Endothelial cell of umbilical vein (primary cell): ENCODE measurements around the gene LRRC43. TPM values are rescaled to one million over a fixed set of nuclear protein-coding genes. Genes with fewer than 3 reads are reported as not detected.

Experiments
- BruUV-seq: library from RNA; stranded (reverse); fragments of 400-500 nt; replicated peaks from 2 replicates; lab custom pipeline; 2021; lab: Mats Ljungman, UMichigan
- CTCF ChIA-PET: fragments of 300-600, 350-600 bp; sonication (Branson Sonifier 250); formaldehyde crosslinking; loops from one replicate; lab custom pipeline; 2021; ENCODE audit warnings: antibody characterized with exemption, inconsistent platforms; lab: Charles Lee
- POLR2A ChIA-PET: fragments of 300-600, 350-600 bp; sonication (Branson Sonifier 250); formaldehyde crosslinking; loops from one replicate; lab custom pipeline; 2021; ENCODE audit warnings: antibody characterized with exemption, inconsistent platforms; lab: Charles Lee
- DNase-seq: peaks from one replicate; pipeline ENCODE4 v3.0.0-alpha.2; 2011; ENCODE audit warnings: low read depth, low spot score
- FAIRE-seq: peaks from 2 replicates; lab custom pipeline; 2011; peaks lifted over from hg19 to GRCh38; lab: Jason Lieb, UNC
- H2AFZ ChIP-seq: 2 replicates; pipeline ENCODE4 v1.6.0; 2012; ENCODE audit warnings: low read depth, low read length, control low read depth, inconsistent platforms
- H3K27ac ChIP-seq: 2 replicates; pipeline ENCODE4 v1.5.1; 2011; ENCODE audit warnings: low read depth, mild to moderate bottlenecking, control low read depth, low read length, moderate library complexity; ENCODE audit not compliant: insufficient read depth
- H3K27me3 ChIP-seq, 2 experiments: 2 replicates each; pipeline versions ENCODE4 v1.6.0 to v1.6.1; 2011; ENCODE audit warnings: low read length in 2 of 2, mixed read lengths in 1 of 2; ENCODE audit not compliant: control insufficient read depth in 2 of 2, insufficient read depth in 2 of 2
- H3K36me3 ChIP-seq, 2 experiments: 2 replicates in 1 of 2; 3 replicates in 1 of 2; pipeline ENCODE4 v1.5.1; 2011; ENCODE audit warnings: low read length in 2 of 2, mild to moderate bottlenecking in 1 of 2, moderate library complexity in 1 of 2; ENCODE audit not compliant: control insufficient read depth in 2 of 2, insufficient read depth in 2 of 2; ENCODE audit errors: extremely low read depth in 1 of 2
- H3K4me1 ChIP-seq: 3 replicates; pipeline ENCODE4 v1.5.1; 2011; ENCODE audit warnings: mild to moderate bottlenecking, low read length; ENCODE audit not compliant: control insufficient read depth, insufficient read depth; ENCODE audit errors: extremely low read depth
- H3K4me2 ChIP-seq: 2 replicates; pipeline ENCODE4 v1.6.1; 2011; ENCODE audit warnings: low read length, control low read depth, mixed read lengths; ENCODE audit not compliant: insufficient read depth
- H3K4me3 ChIP-seq, 3 experiments: fragments of 200-600 bp in 1 of 3; sonication (generic), shearing (Covaris generic) in 1 of 3; replicated peaks in 1 of 3; 2 replicates each; pipeline ENCODE4 v1.5.1; 2011 to 2016; ENCODE audit warnings: control low read depth in 3 of 3, low read length in 3 of 3, mild to moderate bottlenecking in 2 of 3, inconsistent platforms in 1 of 3, low read depth in 1 of 3, moderate library complexity in 1 of 3; ENCODE audit not compliant: insufficient read depth in 1 of 3
- H3K79me2 ChIP-seq: 2 replicates; pipeline ENCODE4 v1.6.0; 2012; ENCODE audit warnings: low read length, inconsistent platforms; ENCODE audit not compliant: control insufficient read depth, insufficient read depth
- H3K9ac ChIP-seq: replicated peaks from 2 replicates; pipeline ENCODE3; 2011; ENCODE audit warnings: low read length, control low read depth; ENCODE audit not compliant: insufficient read depth; ENCODE audit errors: extremely low read depth
- H3K9me1 ChIP-seq: replicated peaks from 3 replicates; pipeline ENCODE4 v1.6.0; 2011; ENCODE audit warnings: mild to moderate bottlenecking, low read length; ENCODE audit not compliant: control insufficient read depth, insufficient read depth; ENCODE audit errors: extremely low read depth
- H3K9me3 ChIP-seq: replicated peaks from 2 replicates; pipeline ENCODE4 v1.5.1; 2012; ENCODE audit warnings: low read length, inconsistent platforms; ENCODE audit not compliant: control insufficient read depth, insufficient read depth
- H4K20me1 ChIP-seq: replicated peaks from 2 replicates; pipeline ENCODE3; 2011; ENCODE audit warnings: mild to moderate bottlenecking, low read length; ENCODE audit not compliant: control insufficient read depth, insufficient read depth; ENCODE audit errors: extremely low read depth
- EZH2 ChIP-seq: IDR thresholded peaks from 2 replicates; pipeline ENCODE4 v1.6.1; 2012; ENCODE audit warnings: borderline replicate concordance, low read depth, mild to moderate bottlenecking, moderate library complexity, low read length, inconsistent platforms; ENCODE audit not compliant: severe bottlenecking
- FOS ChIP-seq: IDR thresholded peaks from 2 replicates; pipeline ENCODE4 v1.6.1; 2011; ENCODE audit warnings: mild to moderate bottlenecking, low read length, moderate library complexity, borderline replicate concordance; ENCODE audit not compliant: insufficient read depth
- GATA2 ChIP-seq: IDR thresholded peaks from 2 replicates; pipeline ENCODE4 v1.7.0; 2011; ENCODE audit warnings: low read depth, mild to moderate bottlenecking, moderate library complexity, mixed read lengths, low read length; ENCODE audit not compliant: insufficient read length, insufficient read depth
- JUN ChIP-seq: IDR thresholded peaks from 2 replicates; pipeline ENCODE4 v1.6.1; 2011; ENCODE audit warnings: borderline replicate concordance, low read depth; ENCODE audit not compliant: insufficient read length, insufficient read depth
- MYC ChIP-seq: IDR thresholded peaks from one replicate; pipeline ENCODE4 v1.6.1; 2011; ENCODE audit warnings: mild to moderate bottlenecking, low read depth, low read length
- POLR2A ChIP-seq: IDR thresholded peaks from 2 replicates; pipeline ENCODE4 v1.6.1; 2012; ENCODE audit warnings: low read depth, mild to moderate bottlenecking, control low read depth, low read length
- POLR2AphosphoS5 ChIP-seq: IDR thresholded peaks from 2 replicates; pipeline ENCODE4 v1.6.1; 2012; ENCODE audit warnings: low read depth, mild to moderate bottlenecking, control low read depth, low read length, moderate library complexity; ENCODE audit not compliant: insufficient read depth
- dilution Hi-C: fragments of 300-500 bp; cut with MboI; formaldehyde crosslinking; loops from one replicate; pipeline ENCODE4 v1.15.0; 2019; ENCODE audit warnings: low sequenced_read_pairs; ENCODE audit not compliant: extremely low pct_ligation_motif_present
- intact Hi-C: fragments of 100-400 bp; cut with micrococcal nuclease; formaldehyde crosslinking; loops from one replicate; pipeline ENCODE4 v1.10.0; 2022
- polyA plus RNA-seq, 4 experiments: library from polyadenylated mRNA; depleted of rRNA in 3 of 4; stranded (reverse) in 3 of 4; unstranded in 1 of 4; fragments of >200 nt; gene quantifications; 2 replicates each; pipeline versions ENCODE4 v1.2.1 to v1.2.3, GENCODE V29; 2011 to 2012; ENCODE audit warnings: missing spikeins in 1 of 4
- total RNA-seq: library from RNA; stranded (reverse); gene quantifications from 2 replicates; pipeline ENCODE4 v1.2.3, GENCODE V29; 2021
- TF ChIP-seq, protein P1 (sequence below), 2 donors: IDR thresholded peaks; 1 replicate in 1 of 2; 2 replicates in 1 of 2; pipeline ENCODE4 v1.5.1; 2011; ENCODE audit warnings: low read length in 2 of 2, mild to moderate bottlenecking in 2 of 2, moderate library complexity in 2 of 2, control low read depth in 1 of 2, inconsistent platforms in 1 of 2, low read depth in 1 of 2; ENCODE audit not compliant: insufficient read depth in 1 of 2; ENCODE audit errors: extremely low read depth in 1 of 2
- TF ChIP-seq, protein P2 (sequence below): IDR thresholded peaks from 2 replicates; pipeline ENCODE4 v1.6.1; 2011; ENCODE audit not compliant: insufficient read depth, insufficient read length

LRRC43 gene
- total and polyA plus RNA-seq, 2 donors (not counting 3 experiments of a cell fraction or from before 2014, with no cell fraction given): 3.1 to 3.4 TPM

DNA sequence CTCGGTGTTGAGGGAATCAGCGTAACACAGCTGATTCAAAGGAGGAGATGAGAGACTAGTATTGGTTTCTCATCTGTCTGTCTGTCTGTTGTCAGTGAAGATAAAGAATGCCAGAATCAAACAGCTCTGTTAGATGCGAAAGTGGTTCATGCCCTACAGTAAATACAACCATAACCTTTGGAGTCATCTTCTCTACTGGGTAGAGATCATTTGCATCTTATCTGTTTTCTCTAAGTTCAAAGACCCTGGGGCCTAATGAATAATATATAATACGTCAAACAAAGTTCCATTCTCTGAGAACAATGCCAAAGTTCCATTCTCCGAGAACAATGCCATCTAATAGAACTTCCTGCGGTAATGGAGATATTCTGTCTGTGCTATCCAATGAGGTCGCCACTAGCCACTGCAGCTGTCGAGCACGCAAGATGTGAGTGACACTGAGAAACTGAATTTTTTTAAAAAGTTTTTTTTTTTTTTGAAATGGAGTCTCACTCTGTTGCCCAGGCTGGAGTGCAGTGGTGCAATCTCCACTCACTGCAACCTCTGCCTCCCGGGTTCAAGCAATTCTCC is 15.5 kb upstream of the LRRC43 start:
- Histone ChIP-seq H3K4me1 (no peaks in the 10 kb centered on the region), H3K27me3 (peaks cover 0 to 3% of the 10 kb centered on the region in 2 experiments), H3K9me1 (no peaks in the 10 kb centered on the region), H3K4me2 (no peak overlapping the region), H3K9me3 (no peaks in the 10 kb centered on the region), H3K27ac (no peak overlapping the region), H3K79me2 (no peaks in the 10 kb centered on the region), H3K9ac (no peak overlapping the region), H2AFZ (no peak overlapping the region), H3K36me3 (no peaks in the 10 kb centered on the region), H3K4me3 (no peak overlapping the region), H4K20me1 (no peaks in the 10 kb centered on the region)
- CTCF ChIA-PET: interaction anchor here (0.9 to 1.8 kb wide), 2 partner anchors 23 to 36 kb away, joined by 3 to 8 read pairs; no protein-coding TSS in a partner anchor
- TF ChIP-seq, protein P1, sequence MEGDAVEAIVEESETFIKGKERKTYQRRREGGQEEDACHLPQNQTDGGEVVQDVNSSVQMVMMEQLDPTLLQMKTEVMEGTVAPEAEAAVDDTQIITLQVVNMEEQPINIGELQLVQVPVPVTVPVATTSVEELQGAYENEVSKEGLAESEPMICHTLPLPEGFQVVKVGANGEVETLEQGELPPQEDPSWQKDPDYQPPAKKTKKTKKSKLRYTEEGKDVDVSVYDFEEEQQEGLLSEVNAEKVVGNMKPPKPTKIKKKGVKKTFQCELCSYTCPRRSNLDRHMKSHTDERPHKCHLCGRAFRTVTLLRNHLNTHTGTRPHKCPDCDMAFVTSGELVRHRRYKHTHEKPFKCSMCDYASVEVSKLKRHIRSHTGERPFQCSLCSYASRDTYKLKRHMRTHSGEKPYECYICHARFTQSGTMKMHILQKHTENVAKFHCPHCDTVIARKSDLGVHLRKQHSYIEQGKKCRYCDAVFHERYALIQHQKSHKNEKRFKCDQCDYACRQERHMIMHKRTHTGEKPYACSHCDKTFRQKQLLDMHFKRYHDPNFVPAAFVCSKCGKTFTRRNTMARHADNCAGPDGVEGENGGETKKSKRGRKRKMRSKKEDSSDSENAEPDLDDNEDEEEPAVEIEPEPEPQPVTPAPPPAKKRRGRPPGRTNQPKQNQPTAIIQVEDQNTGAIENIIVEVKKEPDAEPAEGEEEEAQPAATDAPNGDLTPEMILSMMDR (IDR thresholded peaks at IDR 0.05; ENCODE audit: extremely low read depth in 1 of 2, insufficient read depth in 1 of 2, low read depth in 1 of 2, low read length in 2 of 2): no peak
- TF ChIP-seq FOS (no peak), POLR2AphosphoS5 (no peak)
- no peak for DNase-seq
- no TSS peak for BruUV-seq
- no peak for FAIRE-seq
- POLR2A ChIA-PET: no interaction called here
- intact Hi-C loops: no loop called here
- dilution Hi-C loops: no loop called here

- Histone ChIP-seq H3K9me3 (no peaks in the 10 kb centered on the region), H3K4me2 (no peak overlapping the region), H3K36me3 (no peaks in the 10 kb centered on the region), H3K9me1 (no peaks in the 10 kb centered on the region), H3K79me2 (no peaks in the 10 kb centered on the region), H4K20me1 (no peaks in the 10 kb centered on the region), H2AFZ (no peak overlapping the region), H3K9ac (no peak overlapping the region), H3K4me3 (no peak overlapping the region), H3K27me3 (peaks cover 0 to 3% of the 10 kb centered on the region in 2 experiments), H3K4me1 (no peaks in the 10 kb centered on the region), H3K27ac (no peak overlapping the region)
- intact Hi-C loops: no loop called here
- TF ChIP-seq, protein P1 (IDR thresholded peaks at IDR 0.05; ENCODE audit: extremely low read depth in 1 of 2, insufficient read depth in 1 of 2, low read depth in 1 of 2, low read length in 2 of 2): no peak
- no peak for TF ChIP-seq MYC
- no peak for TF ChIP-seq EZH2
- no peak for TF ChIP-seq POLR2A
- no peak for TF ChIP-seq POLR2AphosphoS5
- TF ChIP-seq, protein P2, sequence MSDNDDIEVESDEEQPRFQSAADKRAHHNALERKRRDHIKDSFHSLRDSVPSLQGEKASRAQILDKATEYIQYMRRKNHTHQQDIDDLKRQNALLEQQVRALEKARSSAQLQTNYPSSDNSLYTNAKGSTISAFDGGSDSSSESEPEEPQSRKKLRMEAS: no peak
- no peak for TF ChIP-seq FOS
- no peak for TF ChIP-seq JUN
- TF ChIP-seq GATA2: no peak
- dilution Hi-C loops: no loop called here
- no TSS peak for BruUV-seq
- POLR2A ChIA-PET: no interaction called here
- CTCF ChIA-PET: no interaction called here
- no peak for FAIRE-seq
- no peak for DNase-seq
These were observed 14.4 kb upstream of the LRRC43 start for GRCh38 chr12:122168492-122168891.
